ENCODE results near the gene PILRA.

Gene PILRA

DNA sequence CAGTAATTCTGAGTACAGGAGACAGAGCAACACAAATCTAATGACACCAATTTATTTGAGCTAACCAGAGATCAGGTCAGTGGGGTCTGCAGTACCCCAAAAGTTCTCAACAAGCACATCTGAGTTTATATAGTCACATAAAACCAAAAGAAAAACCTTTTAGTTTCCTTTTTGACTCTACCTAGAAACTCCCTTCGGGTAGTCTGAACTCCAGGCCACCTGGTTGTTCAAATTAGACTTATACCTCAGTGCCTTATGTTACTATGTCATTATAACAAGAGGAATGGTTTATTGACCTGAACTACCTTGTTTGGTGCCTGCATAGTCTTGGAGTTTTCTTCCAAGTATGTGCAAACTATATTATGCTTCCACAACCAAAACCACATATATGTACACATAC is 40.6 kb downstream of the PILRA start:
- no peak for DNase-seq

DNA sequence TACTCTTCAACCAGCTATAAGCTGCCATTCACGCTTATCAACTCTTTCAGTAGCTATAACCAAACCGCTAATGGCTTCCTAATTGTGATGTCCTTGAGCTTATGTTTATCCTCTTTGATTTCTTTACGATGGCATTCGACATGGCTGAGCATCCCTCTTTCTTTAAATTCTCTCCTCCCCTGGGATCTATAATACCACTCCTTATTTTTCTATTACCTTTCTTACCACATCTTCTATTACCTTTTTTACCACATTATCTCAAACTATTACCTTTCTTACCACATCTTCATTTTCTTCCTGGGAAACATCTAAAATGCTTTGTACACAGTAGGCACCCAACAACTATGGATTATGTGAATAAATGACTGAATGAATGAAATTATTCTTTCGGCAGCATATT is 42.2 kb downstream of the PILRA start:
- no peak for DNase-seq

DNA sequence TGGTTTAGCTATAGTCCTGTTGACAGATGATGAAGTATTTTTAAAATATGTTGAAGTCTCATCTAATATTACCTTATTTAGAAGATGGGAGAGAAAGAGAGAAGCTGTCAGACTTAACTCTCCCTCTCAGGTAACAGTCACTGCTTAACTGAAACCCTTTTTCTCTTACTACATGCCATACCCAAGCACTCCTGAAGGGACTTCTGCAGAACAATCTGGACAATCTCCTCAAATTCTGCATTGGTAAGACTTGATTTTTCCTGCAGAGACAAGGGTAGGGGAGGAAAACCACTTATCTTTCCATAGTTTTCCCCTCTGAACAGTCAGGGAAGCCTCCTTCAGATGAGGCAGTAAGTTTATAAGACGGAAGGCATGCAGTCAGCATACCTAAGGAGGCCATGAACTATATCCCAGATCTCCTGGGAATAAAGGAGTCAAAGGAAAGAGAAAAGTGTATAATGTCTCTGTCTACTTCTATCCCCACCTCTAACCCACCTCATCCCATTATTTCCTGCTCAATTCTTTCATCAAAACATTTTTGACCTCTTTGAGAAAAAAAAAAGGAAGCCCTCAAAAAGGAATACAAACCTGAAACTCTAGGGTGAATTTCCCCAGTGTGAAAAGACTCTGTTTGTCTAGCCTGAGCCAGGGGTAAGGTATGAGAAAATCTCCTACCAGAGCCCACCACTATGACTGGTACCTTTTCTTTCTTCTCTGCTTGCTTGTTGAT is 45.8 kb downstream of the PILRA start:
- DNase-seq = no peak

DNA sequence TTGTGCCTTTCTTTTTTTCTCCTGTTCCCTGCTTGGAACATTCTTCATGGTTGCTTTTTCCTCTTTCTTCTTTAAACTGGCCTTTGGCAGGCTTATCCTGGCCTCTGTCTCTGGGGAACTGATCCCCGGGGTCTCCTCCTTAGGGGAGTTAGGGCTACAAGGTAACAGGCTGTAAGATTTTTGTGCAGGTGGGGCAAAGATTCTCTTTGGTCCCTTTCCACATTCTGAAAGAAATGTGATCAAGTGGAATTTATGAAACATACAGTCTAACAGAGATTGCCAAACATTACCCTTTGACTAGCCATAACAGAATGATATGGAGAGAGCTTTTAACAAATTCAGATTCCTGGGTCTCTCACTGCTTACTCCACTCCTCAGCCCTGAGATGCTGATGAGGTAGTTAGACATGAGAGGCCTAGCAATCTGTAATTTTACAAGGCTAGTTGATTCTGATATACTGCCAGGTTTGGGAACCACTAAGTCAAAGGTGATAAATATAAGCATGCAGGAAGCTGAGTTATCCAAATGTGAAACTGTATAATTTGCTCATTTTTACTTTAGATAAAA is 46.5 kb downstream of the PILRA start:
- DNase-seq = no peak

DNA sequence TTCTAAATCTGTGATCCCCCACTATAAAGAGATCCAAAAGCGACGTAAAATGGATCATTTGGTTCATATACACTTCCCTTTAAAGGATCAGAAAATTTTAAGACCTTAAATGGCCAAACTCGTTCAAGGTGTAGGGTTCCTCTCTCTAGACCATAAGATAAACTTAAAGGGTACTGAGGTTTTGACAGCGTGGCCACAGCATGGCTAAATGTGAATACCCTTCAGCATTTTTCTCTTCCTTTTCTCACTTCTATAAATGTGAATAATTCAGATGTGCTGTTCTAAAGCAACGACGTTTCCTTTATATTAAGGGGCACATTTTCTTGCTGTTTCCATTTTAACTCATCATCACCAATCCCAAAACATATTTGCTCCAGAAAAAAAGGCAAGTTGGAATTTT is 50.0 kb downstream of the PILRA start:
- no peak for DNase-seq

DNA sequence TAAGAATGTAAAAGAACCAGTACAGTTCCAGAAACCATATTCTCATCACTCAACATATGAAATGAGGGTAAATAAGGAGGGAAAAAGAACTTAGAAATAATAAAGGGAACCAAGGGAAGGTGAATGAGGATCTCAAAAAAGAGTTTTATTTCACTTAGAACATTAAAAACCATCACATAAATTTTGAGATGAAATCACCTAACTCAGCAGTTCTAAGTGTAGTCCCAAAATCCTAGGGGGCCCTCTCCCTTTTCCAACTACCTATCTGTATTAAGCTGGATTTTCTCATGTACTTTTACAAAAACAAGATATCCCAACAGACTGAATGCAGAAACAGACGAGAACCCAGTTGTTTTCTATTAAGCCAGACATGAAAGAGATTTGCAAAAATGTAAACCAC is 52.1 kb downstream of the PILRA start:
- DNase-seq = no peak

DNA sequence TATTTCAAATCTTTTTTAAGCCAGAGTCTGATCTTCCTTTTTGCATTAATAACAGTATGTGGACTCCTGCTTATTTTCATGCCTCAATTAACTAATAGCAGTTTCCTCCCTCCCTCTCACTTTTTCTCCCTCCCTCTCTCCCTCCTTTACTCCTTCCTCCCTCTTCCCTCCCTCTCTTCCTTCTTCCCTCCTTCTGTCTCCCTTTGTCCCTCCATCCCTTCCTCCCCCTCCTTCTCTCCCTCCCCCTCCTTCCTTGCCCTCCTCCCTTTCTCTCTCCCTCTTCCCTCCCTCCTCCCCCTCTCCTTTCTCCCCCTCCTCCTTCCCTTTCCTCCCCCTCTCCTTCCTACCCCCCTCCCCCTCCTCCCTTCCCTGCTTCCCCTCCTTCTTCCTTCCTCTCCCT is 53.2 kb downstream of the PILRA start:
- DNase-seq = no peak

DNA sequence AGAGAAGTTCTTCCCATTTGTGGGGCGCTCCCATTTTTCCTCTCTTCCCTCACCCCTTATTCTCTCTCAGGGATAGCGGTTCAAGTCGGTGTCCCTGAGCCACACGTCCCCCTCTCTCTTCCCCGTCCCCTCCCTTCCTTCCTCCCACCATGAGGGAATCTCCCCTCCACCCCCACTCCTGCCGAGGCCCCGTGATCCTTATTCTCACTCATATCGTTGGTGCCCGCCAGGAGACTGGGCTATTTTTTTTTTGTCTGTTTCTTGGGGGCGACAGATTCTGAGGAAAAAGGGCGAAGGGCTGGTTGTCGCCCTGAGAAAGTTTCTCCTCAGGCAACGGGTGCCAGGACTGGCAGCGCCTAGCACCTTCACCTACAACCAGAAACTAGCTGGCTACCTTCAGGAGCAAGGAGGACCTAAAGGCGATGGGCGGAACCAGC is 54.5 kb downstream of the PILRA start:
- DNase-seq = no peak

DNA sequence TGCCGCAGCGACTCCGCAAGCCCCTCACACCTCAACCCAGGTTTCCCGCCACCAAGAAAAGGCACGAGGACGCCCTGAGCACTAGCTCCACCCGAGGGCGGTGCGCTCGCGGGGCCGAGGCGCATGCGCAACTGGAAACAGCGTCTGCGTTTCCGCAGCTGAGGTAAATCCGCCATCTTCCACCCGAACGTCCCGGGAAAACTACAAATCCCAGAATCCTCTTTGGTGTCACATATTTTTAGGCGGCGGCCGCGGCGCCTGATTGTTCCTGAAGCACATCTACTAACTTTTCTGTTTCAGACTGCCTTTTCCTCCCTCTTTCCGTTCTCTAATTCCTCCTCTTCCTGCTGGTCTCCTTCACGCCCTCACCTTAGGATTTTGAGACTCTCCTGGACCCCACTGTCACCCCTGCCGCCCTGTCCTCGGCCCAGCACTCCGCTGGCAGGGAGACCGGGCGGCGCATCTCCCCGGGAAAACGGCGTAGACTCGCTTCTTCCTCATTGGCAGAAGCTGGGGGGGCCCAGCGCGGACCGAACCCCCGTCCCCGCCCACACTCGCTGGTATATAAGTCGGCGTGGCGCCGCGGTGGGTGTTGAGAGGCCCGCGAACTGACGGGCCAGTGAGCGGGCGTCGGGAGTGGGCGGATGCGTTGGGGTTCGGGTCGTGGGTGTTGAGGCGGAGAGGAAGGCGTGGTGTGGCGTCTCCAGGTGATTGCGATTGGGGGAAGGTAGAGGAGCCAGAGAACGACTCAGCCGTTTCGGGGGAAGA is 55.1 kb downstream of the PILRA start, which contains the start of gene ZCWPW1:
TSS of gene ZCWPW1 (minus strand) at position 505 of the 768 bp plus-strand sequence. CDS start 8,054 bp downstream, outside the sequence.
- peak; percentile 97 to 99 (median 99) for DNase-seq

DNA sequence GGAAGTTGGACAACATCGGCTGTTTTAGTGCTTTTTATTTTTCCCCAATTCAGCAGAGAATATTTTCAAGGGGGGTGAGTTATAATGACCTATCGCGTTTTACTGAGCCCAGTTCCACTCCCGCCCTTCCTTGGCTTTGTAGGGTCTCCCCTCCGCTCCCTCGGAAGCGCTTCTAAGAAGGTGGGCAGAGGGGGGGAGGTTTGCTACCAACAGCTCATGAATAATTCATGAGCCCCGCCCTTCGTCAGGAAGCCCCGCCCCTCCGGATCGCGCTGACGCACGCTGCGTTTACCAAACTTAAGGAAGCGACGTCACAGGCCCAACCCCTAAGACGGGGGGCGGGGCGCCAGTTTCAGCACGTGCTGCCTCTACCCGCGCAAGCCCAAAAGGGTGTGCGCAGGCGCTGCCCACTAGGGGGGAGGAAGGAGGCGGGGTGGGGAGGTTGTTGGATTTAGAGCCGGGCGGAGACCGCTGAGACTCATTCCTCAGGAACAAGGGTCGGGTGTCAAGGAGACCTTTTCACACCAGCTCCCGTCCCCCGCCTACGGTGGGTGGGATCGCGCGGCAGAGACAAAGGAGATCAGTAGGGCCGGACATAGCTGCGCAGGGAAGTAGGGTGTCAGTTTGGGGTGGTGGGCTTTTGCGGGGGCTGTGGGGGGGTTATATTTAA is 55.8 kb downstream of the PILRA start:
- peak; percentile 99 to 100 (median 100) for DNase-seq

DNA sequence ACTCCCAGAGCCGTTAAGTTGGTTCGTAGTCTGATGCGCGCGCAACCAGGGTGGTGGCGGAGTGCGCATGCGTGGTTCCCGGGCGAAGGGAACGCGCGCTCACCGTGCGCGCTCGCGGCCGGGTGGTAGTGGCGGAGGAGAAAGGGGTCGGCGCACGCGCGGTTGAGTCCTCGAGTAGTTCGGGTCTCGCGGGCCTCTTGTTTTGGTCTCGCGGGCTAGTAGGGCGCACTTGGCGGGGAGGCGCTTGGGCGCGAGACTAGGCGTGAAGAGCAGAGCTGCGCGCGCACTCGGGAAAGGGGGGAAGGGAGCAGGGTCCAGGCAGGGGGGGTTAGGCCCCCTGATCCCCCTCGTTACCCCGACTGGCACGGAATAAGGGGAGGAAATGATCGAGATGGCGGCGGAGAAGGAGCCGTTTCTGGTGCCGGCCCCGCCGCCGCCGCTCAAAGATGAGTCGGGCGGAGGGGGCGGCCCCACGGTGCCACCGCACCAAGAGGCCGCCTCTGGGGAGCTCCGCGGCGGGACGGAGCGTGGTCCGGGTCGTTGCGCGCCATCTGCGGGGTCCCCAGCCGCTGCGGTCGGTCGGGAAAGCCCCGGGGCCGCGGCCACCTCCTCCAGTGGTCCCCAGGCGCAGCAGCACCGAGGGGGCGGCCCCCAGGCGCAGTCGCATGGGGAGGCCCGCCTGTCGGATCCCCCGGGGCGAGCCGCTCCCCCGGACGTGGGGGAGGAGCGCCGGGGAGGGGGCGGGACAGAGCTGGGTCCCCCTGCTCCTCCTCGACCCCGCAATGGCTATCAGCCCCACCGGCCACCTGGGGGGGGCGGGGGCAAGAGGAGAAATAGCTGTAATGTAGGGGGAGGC is 56.6 kb downstream of the PILRA start, which contains the start of gene MEPCE:
TSS of gene MEPCE (plus strand) at position 195 of the 856 bp plus-strand sequence. CDS start at position 383, 188 bp downstream.
- DNase-seq = peak; percentile 97 to 99 (median 97)

DNA sequence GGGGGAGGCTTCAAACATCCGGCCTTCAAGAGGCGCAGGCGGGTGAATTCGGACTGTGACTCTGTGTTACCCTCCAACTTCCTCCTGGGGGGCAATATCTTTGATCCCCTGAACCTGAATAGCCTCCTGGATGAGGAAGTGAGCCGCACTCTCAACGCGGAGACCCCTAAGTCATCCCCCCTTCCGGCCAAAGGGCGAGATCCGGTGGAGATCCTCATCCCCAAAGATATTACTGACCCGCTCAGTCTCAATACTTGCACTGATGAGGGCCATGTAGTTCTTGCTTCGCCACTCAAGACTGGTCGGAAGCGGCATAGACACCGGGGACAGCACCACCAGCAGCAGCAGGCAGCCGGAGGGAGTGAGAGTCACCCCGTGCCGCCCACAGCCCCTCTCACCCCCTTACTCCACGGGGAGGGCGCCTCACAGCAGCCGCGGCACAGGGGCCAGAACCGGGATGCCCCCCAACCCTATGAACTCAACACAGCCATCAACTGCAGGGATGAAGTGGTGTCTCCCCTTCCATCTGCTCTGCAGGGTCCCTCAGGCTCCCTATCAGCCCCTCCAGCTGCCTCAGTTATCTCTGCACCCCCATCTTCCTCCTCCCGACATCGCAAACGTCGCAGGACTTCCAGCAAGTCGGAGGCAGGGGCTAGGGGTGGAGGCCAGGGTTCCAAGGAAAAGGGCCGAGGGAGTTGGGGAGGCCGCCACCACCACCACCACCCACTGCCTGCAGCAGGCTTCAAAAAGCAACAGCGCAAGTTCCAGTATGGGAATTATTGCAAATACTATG is 57.4 kb downstream of the PILRA start:
- no peak for DNase-seq

DNA sequence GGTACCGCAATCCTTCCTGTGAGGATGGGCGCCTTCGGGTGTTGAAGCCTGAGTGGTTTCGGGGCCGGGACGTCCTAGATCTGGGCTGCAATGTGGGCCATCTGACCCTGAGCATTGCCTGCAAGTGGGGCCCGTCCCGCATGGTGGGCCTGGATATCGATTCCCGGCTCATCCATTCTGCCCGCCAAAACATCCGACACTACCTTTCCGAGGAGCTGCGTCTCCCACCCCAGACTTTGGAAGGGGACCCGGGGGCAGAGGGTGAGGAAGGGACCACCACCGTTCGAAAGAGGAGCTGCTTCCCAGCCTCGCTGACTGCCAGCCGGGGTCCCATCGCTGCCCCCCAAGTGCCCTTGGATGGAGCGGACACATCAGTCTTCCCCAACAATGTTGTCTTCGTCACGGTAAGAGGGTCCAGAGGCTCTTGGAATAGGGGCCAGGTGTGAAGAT is 58.0 kb downstream of the PILRA start:
- no peak for DNase-seq

DNA sequence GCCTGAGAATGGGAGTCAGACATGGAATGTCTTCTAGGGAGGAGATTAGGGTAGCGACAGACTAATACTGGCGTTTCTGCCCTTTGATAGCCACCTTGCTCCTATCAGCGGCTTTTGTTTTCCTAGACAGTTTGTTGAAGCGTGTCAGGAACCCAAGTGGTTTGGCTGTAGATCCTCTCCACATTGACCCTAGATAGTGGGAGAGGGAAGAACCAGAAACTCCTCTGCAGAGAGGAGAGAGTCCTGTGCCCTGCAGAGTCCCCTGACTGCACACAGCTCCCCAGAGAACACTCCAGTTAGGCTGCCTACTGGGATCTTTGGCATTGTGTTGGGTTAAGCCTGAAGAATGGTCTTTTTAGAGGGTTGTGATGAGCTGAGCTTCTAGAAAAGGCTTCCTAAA is 58.8 kb downstream of the PILRA start:
- DNase-seq = no peak

DNA sequence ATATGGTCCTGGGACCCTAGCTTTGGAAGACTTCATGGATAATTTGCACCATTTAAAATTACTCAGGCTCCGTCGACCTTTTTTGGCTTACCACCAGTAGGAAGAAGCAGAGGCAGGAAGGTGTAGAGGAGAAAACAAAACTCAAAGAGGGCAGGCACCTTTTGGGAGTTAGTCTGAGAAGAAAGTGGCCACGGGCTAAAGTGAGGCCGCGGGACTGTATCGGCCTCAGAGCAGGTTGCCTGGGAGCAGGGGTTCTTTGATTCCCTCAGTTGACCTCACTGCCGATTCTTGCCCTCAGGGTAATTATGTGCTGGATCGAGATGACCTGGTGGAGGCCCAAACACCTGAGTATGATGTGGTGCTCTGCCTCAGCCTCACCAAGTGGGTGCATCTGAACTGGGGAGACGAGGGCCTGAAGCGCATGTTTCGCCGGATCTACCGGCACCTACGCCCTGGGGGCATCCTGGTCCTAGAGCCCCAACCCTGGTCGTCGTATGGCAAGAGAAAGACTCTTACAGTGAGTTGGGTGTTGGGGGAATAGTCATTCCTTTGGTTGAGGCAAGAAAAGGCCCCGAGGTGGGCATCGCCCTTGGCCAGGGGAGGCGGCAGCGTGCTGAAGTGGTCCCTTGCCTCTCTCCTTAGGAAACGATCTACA is 59.5 kb downstream of the PILRA start:
- no peak for DNase-seq

DNA sequence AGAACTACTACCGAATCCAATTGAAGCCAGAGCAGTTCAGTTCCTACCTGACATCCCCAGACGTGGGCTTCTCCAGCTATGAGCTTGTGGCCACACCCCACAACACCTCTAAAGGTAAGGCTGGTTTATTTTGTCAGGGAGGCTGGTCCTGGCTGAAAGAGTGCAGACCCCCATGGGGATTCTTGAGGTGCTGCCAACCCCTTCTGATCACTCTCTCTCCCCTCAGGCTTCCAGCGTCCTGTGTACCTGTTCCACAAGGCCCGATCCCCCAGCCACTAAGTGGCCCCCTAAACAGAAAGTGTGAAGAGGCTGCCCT is 59.9 kb downstream of the PILRA start:
- no peak for DNase-seq

DNA sequence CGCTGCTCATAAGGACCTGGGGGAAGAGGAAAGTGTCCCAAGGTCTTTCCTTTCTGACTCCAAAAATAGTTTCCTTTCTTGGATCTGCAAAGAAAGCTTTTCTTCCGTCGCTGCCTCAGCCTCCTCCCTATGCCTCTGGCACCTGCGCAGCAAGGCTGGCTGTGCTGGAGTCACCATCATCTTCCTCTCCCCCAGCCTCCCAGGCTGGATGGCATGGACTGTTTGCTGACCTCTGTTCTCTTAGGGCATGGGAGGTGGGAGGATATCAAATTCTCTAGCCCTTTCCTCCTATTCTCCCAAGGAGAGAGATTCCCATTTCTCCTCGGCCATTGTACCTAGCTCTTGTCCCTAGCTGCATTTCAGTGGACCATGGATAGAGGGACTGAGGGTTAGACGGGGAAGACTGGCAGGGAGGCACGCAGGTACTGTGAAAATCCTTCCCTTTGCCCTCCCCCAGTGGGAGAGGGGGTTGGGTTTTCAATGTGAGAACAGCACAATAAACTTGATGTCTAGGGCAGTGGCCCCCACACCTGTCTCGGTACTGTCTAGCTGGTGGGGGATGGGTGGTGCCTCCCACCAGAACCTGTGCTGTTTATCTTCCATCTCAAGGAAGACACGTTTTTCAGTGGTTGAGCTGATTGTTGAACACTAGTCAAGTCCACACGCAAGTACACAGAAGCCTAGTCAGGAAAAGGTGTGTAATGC is 60.5 kb downstream of the PILRA start:
- DNase-seq = no peak

DNA sequence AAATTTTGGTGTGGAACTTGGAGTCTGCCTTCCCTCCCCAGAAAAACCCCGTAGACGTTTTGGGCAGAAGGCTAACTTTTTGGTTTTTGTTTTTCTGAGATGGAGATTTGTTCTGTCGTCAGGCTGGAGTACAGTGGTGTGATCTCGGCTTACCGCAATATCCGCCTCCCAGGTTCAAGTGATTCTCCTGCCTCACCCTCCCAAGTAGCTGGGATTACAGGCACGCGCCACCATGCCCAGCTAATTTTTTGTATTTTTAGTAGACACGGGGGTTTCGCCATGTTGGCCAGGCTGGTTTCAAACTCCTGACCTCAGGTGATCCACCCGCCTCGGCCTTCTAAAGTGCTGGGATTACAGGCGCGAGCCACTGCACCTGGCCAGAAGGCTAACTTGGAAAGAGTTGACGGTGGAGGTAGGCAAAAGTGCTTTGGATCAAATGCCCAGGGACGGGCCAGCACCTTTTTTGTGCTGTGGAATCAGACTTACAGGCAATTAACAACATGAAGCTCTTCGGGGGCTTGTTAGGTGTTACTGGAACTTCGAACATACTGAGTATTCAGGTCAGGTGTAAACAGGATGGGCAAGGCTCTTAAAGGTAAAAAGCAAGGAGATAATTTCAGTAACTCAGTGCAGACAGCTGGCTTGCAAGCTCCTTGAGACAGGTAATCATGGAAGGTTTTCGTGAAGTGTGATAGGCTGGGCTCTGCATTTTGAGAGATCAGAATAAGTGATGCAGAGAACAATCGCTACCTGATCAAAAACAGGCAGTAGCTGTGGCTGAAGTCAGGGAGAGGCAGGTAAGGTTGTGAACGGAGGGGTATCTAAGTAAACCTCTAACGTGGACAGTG is 61.2 kb downstream of the PILRA start:
- DNase-seq = no peak

All from NCI-H1417 (cell line).